ENCODE measurements around the gene SYT8. TPM values are rescaled to one million over a fixed set of nuclear protein-coding genes. Genes with fewer than 3 reads are reported as not detected.

The SYT8 gene
- total RNA-seq, 1 donor from 2014 or later: 1.1 TPM

- intact Hi-C loops (cut with DNase I): no loop called here
- no peak for ATAC-seq
- DNase-seq (ENCODE audit: low spot score): no peak
These were observed 17.6 kb downstream of the SYT8 start for GRCh38 chr11:1852271-1852876.

- no peak for ATAC-seq
- intact Hi-C loops (cut with DNase I): no loop called here
These were observed 18.1 kb downstream of the SYT8 start, which contains the start of gene LSP1 for GRCh38 chr11:1852877-1853276. Gene LSP1 (plus strand): TSS chr11:1853084. CDS start chr11:1853145, 61 bp downstream.

GRCh38 chr11:1853376-1854131 lies 18.8 kb downstream of the SYT8 start:
- intact Hi-C loops (cut with DNase I): no loop called here
- ATAC-seq: no peak
- no peak for DNase-seq (ENCODE audit: low spot score)

More at GRCh38 chr11:1852877-1853276, 18.1 kb downstream of the SYT8 start, which contains the start of gene LSP1:
- DNase-seq (ENCODE audit: low spot score): no peak

GRCh38 chr11:1854132-1854948 lies 19.6 kb downstream of the SYT8 start:
- intact Hi-C loops (cut with DNase I): no loop called here
- ATAC-seq (no peak), DNase-seq (ENCODE audit: low spot score) (no peak)

- DNase-seq (ENCODE audit: low spot score) (no peak), ATAC-seq (no peak)
- intact Hi-C loops (cut with DNase I): no loop called here
These were observed 20.4 kb downstream of the SYT8 start for GRCh38 chr11:1854949-1855885.

GRCh38 chr11:1855886-1856265 lies 21.1 kb downstream of the SYT8 start:
- ATAC-seq (no peak), DNase-seq (ENCODE audit: low spot score) (no peak)
- intact Hi-C loops (cut with DNase I): no loop called here

- no peak for ATAC-seq
- DNase-seq (ENCODE audit: low spot score): no peak
- intact Hi-C loops (cut with DNase I): no loop called here
These were observed 21.7 kb downstream of the SYT8 start for GRCh38 chr11:1856306-1857005.

GRCh38 chr11:1857064-1857463 lies 22.3 kb downstream of the SYT8 start:
- ATAC-seq (no peak), DNase-seq (ENCODE audit: low spot score) (no peak)
- intact Hi-C loops (cut with DNase I): no loop called here

GRCh38 chr11:1858154-1858553 lies 23.4 kb downstream of the SYT8 start:
- intact Hi-C loops (cut with DNase I): no loop called here
- ATAC-seq (no peak), DNase-seq (ENCODE audit: low spot score) (no peak)

- DNase-seq (ENCODE audit: low spot score): no peak
- ATAC-seq: no peak
- intact Hi-C loops (cut with DNase I): no loop called here
These were observed 23.8 kb downstream of the SYT8 start for GRCh38 chr11:1858576-1858975.

GRCh38 chr11:1859004-1859403 lies 24.2 kb downstream of the SYT8 start:
- no peak for ATAC-seq
- intact Hi-C loops (cut with DNase I): no loop called here
- DNase-seq (ENCODE audit: low spot score): no peak

GRCh38 chr11:1860108-1860507 lies 25.3 kb downstream of the SYT8 start:
- ATAC-seq (no peak), DNase-seq (ENCODE audit: low spot score) (no peak)
- intact Hi-C loops (cut with DNase I): loop anchor here (1.0 kb wide), 1 partner anchor 31 kb away; the partner anchor contains the start of gene PRR33

- ATAC-seq (no peak), DNase-seq (ENCODE audit: low spot score) (no peak)
- intact Hi-C loops (cut with DNase I): no loop called here
These were observed 26.9 kb downstream of the SYT8 start for GRCh38 chr11:1861435-1862411.

GRCh38 chr11:1862588-1863351 lies 28.0 kb downstream of the SYT8 start:
- peak; percentile 2 for ATAC-seq
- DNase-seq (ENCODE audit: low spot score): no peak
- intact Hi-C loops (cut with DNase I): no loop called here

GRCh38 chr11:1863352-1864216 lies 28.8 kb downstream of the SYT8 start:
- DNase-seq (ENCODE audit: low spot score) (peak; percentile 87), ATAC-seq (peak; percentile 92)
- intact Hi-C loops (cut with DNase I): no loop called here

Measured in sciatic nerve (tissue), 2 donors.